H1 (cell line): ENCODE data around the gene RANBP17. TPM values are rescaled to one million over a fixed set of nuclear protein-coding genes. Genes with fewer than 3 reads are reported as not detected.

Source experiments
- CTCF ChIA-PET: fragments of 300-600 bp; sonication (Branson Sonifier 250); formaldehyde crosslinking; loops from one replicate; lab custom pipeline; 2021; ENCODE audit not compliant: partially characterized antibody; lab: Charles Lee
- POLR2A ChIA-PET: fragments of 300-600 bp; sonication (Branson Sonifier 250); formaldehyde crosslinking; loops from one replicate; lab custom pipeline; 2021; ENCODE audit warnings: inconsistent platforms; ENCODE audit not compliant: partially characterized antibody; lab: Charles Lee
- DNase-seq, 2 experiments: peaks; one replicate each; pipeline versions ENCODE4 v3.0.0 to v3.0.0-alpha.2; 2010 to 2022; ENCODE audit warnings: low spot score in 2 of 2, low read depth in 1 of 2, mixed read lengths in 1 of 2
- FAIRE-seq: peaks from 2 replicates; lab custom pipeline; 2011; peaks lifted over from hg19 to GRCh38; lab: Jason Lieb, UNC
- H2AFZ ChIP-seq: 2 replicates; pipeline ENCODE4 v1.8.1; 2012; ENCODE audit warnings: low read length, inconsistent platforms
- H2AK5ac ChIP-seq: 2 replicates; pipeline ENCODE4 v1.6.1; 2013; ENCODE audit warnings: low read depth, low read length
- H2BK120ac ChIP-seq: replicated peaks from 2 replicates; pipeline ENCODE3; 2013; ENCODE audit warnings: low read depth, low read length, inconsistent platforms
- H2BK12ac ChIP-seq: 2 replicates; pipeline ENCODE4 v1.6.1; 2013; ENCODE audit warnings: low read depth, low read length
- H2BK15ac ChIP-seq: 2 replicates; pipeline ENCODE4 v1.6.1; 2013; ENCODE audit warnings: low read length
- H2BK20ac ChIP-seq: 2 replicates; pipeline ENCODE4 v1.6.1; 2013; ENCODE audit warnings: low read length
- H2BK5ac ChIP-seq: 2 replicates; pipeline ENCODE4 v1.6.1; 2013; ENCODE audit warnings: low read depth, low read length
- H3K14ac ChIP-seq: 2 replicates; pipeline ENCODE4 v1.6.1; 2013; ENCODE audit warnings: inconsistent platforms; ENCODE audit not compliant: insufficient read length
- H3K18ac ChIP-seq: 2 replicates; pipeline ENCODE4 v1.6.1; 2013; ENCODE audit warnings: low read length; ENCODE audit errors: extremely low read depth
- H3K23ac ChIP-seq: 2 replicates; pipeline ENCODE4 v1.6.1; 2013; ENCODE audit warnings: inconsistent platforms; ENCODE audit not compliant: insufficient read length
- H3K23me2 ChIP-seq: 2 replicates; pipeline ENCODE4 v1.6.1; 2013; ENCODE audit warnings: low read depth, low read length
- H3K27ac ChIP-seq: 2 replicates; pipeline ENCODE4 v1.6.1; 2011; ENCODE audit warnings: low read depth, low read length, inconsistent platforms
- H3K27me3 ChIP-seq, 4 experiments: replicated peaks in 1 of 4; 1 replicate in 1 of 4; 2 replicates in 3 of 4; pipeline versions ENCODE4 v1.6.1 to v1.8.1; 2011 to 2013; ENCODE audit warnings: low read length in 3 of 4, mild to moderate bottlenecking in 3 of 4, inconsistent platforms in 2 of 4, mixed read lengths in 2 of 4, moderate library complexity in 1 of 4; ENCODE audit not compliant: control insufficient read depth in 3 of 4, insufficient read depth in 3 of 4; ENCODE audit errors: extremely low read depth in 1 of 4
- H3K36me3 ChIP-seq, 4 experiments: 2 replicates each; pipeline versions ENCODE4 v1.6.1 to v1.8.1; 2011 to 2013; ENCODE audit warnings: mild to moderate bottlenecking in 4 of 4, low read length in 3 of 4, moderate library complexity in 2 of 4, control low read depth in 1 of 4, inconsistent platforms in 1 of 4; ENCODE audit not compliant: insufficient read depth in 4 of 4, control insufficient read depth in 2 of 4
- H3K4ac ChIP-seq: replicated peaks from 2 replicates; pipeline ENCODE3; 2013; ENCODE audit warnings: low read length, low read depth, mixed read lengths, inconsistent platforms; ENCODE audit not compliant: insufficient read length
- H3K4me1 ChIP-seq, 4 experiments: replicated peaks in 1 of 4; 1 replicate in 1 of 4; 2 replicates in 3 of 4; pipeline versions ENCODE4 v1.6.1 to v1.8.1; 2011 to 2013; ENCODE audit warnings: low read length in 3 of 4, inconsistent platforms in 2 of 4, mixed read lengths in 1 of 4; ENCODE audit not compliant: insufficient read depth in 4 of 4, control insufficient read depth in 3 of 4
- H3K4me2 ChIP-seq, 2 experiments: 2 replicates each; pipeline versions ENCODE4 v1.6.1 to v1.8.1; 2011 to 2013; ENCODE audit warnings: low read depth in 2 of 2, low read length in 2 of 2, control low read depth in 1 of 2, inconsistent platforms in 1 of 2, mild to moderate bottlenecking in 1 of 2; ENCODE audit not compliant: insufficient read depth in 1 of 2
- H3K4me3 ChIP-seq, 4 experiments: fragments of 200-600, 300-600 bp in 1 of 4; sonication (generic), shearing (Covaris generic), sonication (Bioruptor Twin) in 1 of 4; 2 replicates each; pipeline versions ENCODE4 v1.5.1 to v1.8.1; 2011 to 2016; ENCODE audit warnings: low read length in 4 of 4, low read depth in 3 of 4, control low read depth in 2 of 4, inconsistent platforms in 2 of 4, mild to moderate bottlenecking in 2 of 4, mixed read lengths in 1 of 4, moderate library complexity in 1 of 4; ENCODE audit not compliant: insufficient read depth in 2 of 4; ENCODE audit errors: extremely low read depth in 1 of 4
- H3K56ac ChIP-seq: replicated peaks from 2 replicates; pipeline ENCODE3; 2013; ENCODE audit warnings: low read depth, mild to moderate bottlenecking, mixed read lengths, low read length, inconsistent platforms; ENCODE audit not compliant: insufficient read length
- H3K79me1 ChIP-seq: 2 replicates; pipeline ENCODE4 v1.6.1; 2013; ENCODE audit warnings: low read depth, low read length, control low read depth
- H3K79me2 ChIP-seq, 2 experiments: 2 replicates each; pipeline versions ENCODE4 v1.6.1 to v1.8.1; 2012 to 2013; ENCODE audit warnings: low read length in 2 of 2, mild to moderate bottlenecking in 2 of 2, inconsistent platforms in 1 of 2; ENCODE audit not compliant: insufficient read depth in 2 of 2, control insufficient read depth in 1 of 2
- H3K9ac ChIP-seq, 4 experiments: replicated peaks in 1 of 4; 1 replicate in 1 of 4; 2 replicates in 3 of 4; pipeline versions ENCODE4 v1.6.1 to v1.8.1; 2011 to 2013; ENCODE audit warnings: low read depth in 3 of 4, low read length in 3 of 4, control low read depth in 2 of 4, mild to moderate bottlenecking in 2 of 4, moderate library complexity in 2 of 4, inconsistent platforms in 1 of 4; ENCODE audit errors: extremely low read depth in 1 of 4
- H3K9me3 ChIP-seq, 2 experiments: 2 replicates each; pipeline versions ENCODE4 v1.6.1 to v1.8.1; 2012 to 2013; ENCODE audit warnings: mild to moderate bottlenecking in 2 of 2, moderate library complexity in 2 of 2, control low read depth in 1 of 2, inconsistent platforms in 1 of 2, low read depth in 1 of 2, low read length in 1 of 2, mixed read lengths in 1 of 2; ENCODE audit not compliant: insufficient read depth in 2 of 2
- H4K20me1 ChIP-seq, 2 experiments: replicated peaks in 1 of 2; 2 replicates each; pipeline versions ENCODE3 to v1.8.1; 2011 to 2013; ENCODE audit warnings: inconsistent platforms in 2 of 2, low read length in 2 of 2, mild to moderate bottlenecking in 1 of 2; ENCODE audit not compliant: insufficient read depth in 2 of 2, control insufficient read depth in 1 of 2
- H4K5ac ChIP-seq: 2 replicates; pipeline ENCODE4 v1.6.1; 2013; ENCODE audit warnings: low read length, low read depth, mixed read lengths, inconsistent platforms; ENCODE audit not compliant: insufficient read length
- H4K8ac ChIP-seq: 2 replicates; pipeline ENCODE4 v1.8.0; 2013; ENCODE audit warnings: mild to moderate bottlenecking, moderate library complexity, low read length, inconsistent platforms; ENCODE audit not compliant: insufficient read depth; ENCODE audit errors: extremely low read depth
- H4K91ac ChIP-seq: replicated peaks from 2 replicates; pipeline ENCODE3; 2013; ENCODE audit warnings: low read length, mixed read lengths, inconsistent platforms; ENCODE audit not compliant: insufficient read length
- CBX5 ChIP-seq: fragments of 300-800, 300-1000 bp; sonication (generic); IDR thresholded peaks from 2 replicates; pipeline ENCODE4 v1.7.1; 2016; ENCODE audit warnings: antibody characterized with exemption, low read length, low read depth
- CEBPB ChIP-seq: IDR thresholded peaks from 2 replicates; pipeline ENCODE4 v1.6.1; 2012; ENCODE audit warnings: low read depth, low read length
- EZH2 ChIP-seq: fragments of 200-600 bp; sonication (generic); IDR thresholded peaks from 2 replicates; pipeline ENCODE4 v1.7.1; 2012; ENCODE audit warnings: low read depth, mild to moderate bottlenecking, moderate library complexity, low read length, inconsistent platforms; ENCODE audit not compliant: severe bottlenecking
- GABPA ChIP-seq: IDR thresholded peaks from 2 replicates; pipeline ENCODE4 v1.6.1; 2011; ENCODE audit warnings: mild to moderate bottlenecking, low read length, moderate library complexity, borderline replicate concordance; ENCODE audit not compliant: insufficient read depth
- JUND ChIP-seq: IDR thresholded peaks from 2 replicates; pipeline ENCODE4 v1.6.1; 2011; ENCODE audit warnings: mild to moderate bottlenecking, improper control_type of control experiment, low read length
- KDM5A ChIP-seq: fragments of 200-600 bp; IDR thresholded peaks from 2 replicates; pipeline ENCODE4 v1.7.1; 2012; ENCODE audit warnings: mild to moderate bottlenecking, low read length, inconsistent platforms, mixed read lengths
- NRF1 ChIP-seq: IDR thresholded peaks from 2 replicates; pipeline ENCODE4 v1.6.1; 2011; ENCODE audit warnings: mild to moderate bottlenecking, low read depth, low read length, improper control_type of control experiment
- PHF8 ChIP-seq: fragments of 200-600 bp; sonication (generic); conservative IDR thresholded peaks from 2 replicates; pipeline ENCODE4 v1.7.1; 2012; ENCODE audit warnings: low read depth, mild to moderate bottlenecking, inconsistent platforms, low read length, moderate library complexity
- POLR2A ChIP-seq, 2 experiments: IDR thresholded peaks; 1 replicate in 1 of 2; 2 replicates in 1 of 2; pipeline ENCODE4 v1.6.1; 2011; ENCODE audit warnings: low read depth in 2 of 2, low read length in 2 of 2, mild to moderate bottlenecking in 2 of 2; ENCODE audit errors: control extremely low read depth in 1 of 2
- POLR2AphosphoS5 ChIP-seq: IDR thresholded peaks from 2 replicates; pipeline ENCODE4 v1.6.1; 2011; ENCODE audit warnings: low read depth, low read length
- RAD21 ChIP-seq, 2 experiments: IDR thresholded peaks in 1 of 2; conservative IDR thresholded peaks in 1 of 2; 2 replicates each; pipeline ENCODE4 v1.6.1; 2011; ENCODE audit warnings: low read depth in 2 of 2, low read length in 2 of 2, improper control_type of control experiment in 1 of 2, inconsistent platforms in 1 of 2, mild to moderate bottlenecking in 1 of 2, moderate library complexity in 1 of 2
- SIX5 ChIP-seq: IDR thresholded peaks from 2 replicates; pipeline ENCODE4 v1.6.1; 2011; ENCODE audit warnings: mild to moderate bottlenecking, low read depth, low read length
- SRF ChIP-seq: IDR thresholded peaks from 2 replicates; pipeline ENCODE4 v1.6.1; 2011; ENCODE audit warnings: mild to moderate bottlenecking, low read depth, low read length, moderate library complexity
- TBP ChIP-seq: IDR thresholded peaks from 2 replicates; pipeline ENCODE4 v1.6.1; 2011; ENCODE audit warnings: low read depth, low read length, improper control_type of control experiment
- WGBS, 2 experiments: shearing (Covaris generic) in 1 of 2; methylation state at CpG; one replicate each; pipeline versions ENCODE4 v1.1.6 to v1.1.7; 2013 to 2015; ENCODE audit warnings: low lambda C conversion rate in 2 of 2, mixed read lengths in 2 of 2, inconsistent platforms in 1 of 2, low coverage in 1 of 2, missing lambda C conversion rate in 1 of 2; ENCODE audit not compliant: insufficient replicate concordance in 2 of 2, insufficient coverage in 1 of 2, insufficient read length in 1 of 2; ENCODE audit errors: extremely low coverage in 1 of 2, missing lambda C conversion rate in 1 of 2; 5-methylcytosine and 5-hydroxymethylcytosine counted together
- polyA plus RNA-seq, 7 experiments: library from polyadenylated mRNA; depleted of rRNA in 3 of 7; stranded (reverse) in 5 of 7; unstranded in 2 of 7; fragments of >200 nt in 5 of 7; fragments of 200-250 nt in 2 of 7; gene quantifications; 1 replicate in 5 of 7; 2 replicates in 1 of 7; 4 replicates in 1 of 7; pipeline versions ENCODE4 v1.2.1 to v1.2.3, GENCODE V29; 2011 to 2013; ENCODE audit warnings: missing spikeins in 2 of 7, mixed read lengths in 2 of 7
- total RNA-seq: library from RNA; stranded (reverse); fragmentation: NEBNext Ultra II Directional; extraction: Animal tissue kit (Norgen Biotek cat#: 25700); gene quantifications from 2 replicates; pipeline ENCODE4 v1.2.1, GENCODE V29; 2021
- TF ChIP-seq, protein P1 (sequence below): IDR thresholded peaks from 2 replicates; pipeline ENCODE4 v1.6.1; 2012; ENCODE audit warnings: inconsistent platforms

The RANBP17 gene
- total and polyA plus RNA-seq, 2 of the 8 experiments (the other 6 are each of a cell fraction or from before 2014, with no cell fraction given): 8.6 to 21.3 TPM

GRCh38 chr5:171261361-171261760, 399.5 kb downstream of the RANBP17 start:
- no peak overlapping the region for H4K91ac ChIP-seq
- no peak overlapping the region for H3K4me2 ChIP-seq
- no peak for DNase-seq
- H3K79me2 ChIP-seq: no peaks in the 10 kb centered on the region
- H3K27me3 ChIP-seq: no peaks in the 10 kb centered on the region
- no peak overlapping the region for H3K14ac ChIP-seq
- H4K8ac ChIP-seq: no peak overlapping the region
- no peak overlapping the region for H3K4me3 ChIP-seq
- H2BK120ac ChIP-seq: no peak overlapping the region
- ChIA-PET CTCF (interaction anchor here (1.0 to 4.1 kb wide), 3 partner anchors 11 to 81 kb away, joined by 4 to 25 read pairs (median 11); no protein-coding TSS in a partner anchor), POLR2A (interaction anchor here (0.9 kb wide), 1 partner anchor 25 kb away, joined by 3 read pairs; no protein-coding TSS in a partner anchor)
- H3K23me2 ChIP-seq: no peaks in the 10 kb centered on the region
- H2BK15ac ChIP-seq: no peak overlapping the region
- H3K4me1 ChIP-seq: no peaks in the 10 kb centered on the region
- no peaks in the 10 kb centered on the region for H3K36me3 ChIP-seq
- H4K5ac ChIP-seq: no peak overlapping the region
- no peaks in the 10 kb centered on the region for H3K9me3 ChIP-seq
- no peak overlapping the region for H3K18ac ChIP-seq
- H4K20me1 ChIP-seq: no peaks in the 10 kb centered on the region
- no peaks in the 10 kb centered on the region for H3K79me1 ChIP-seq
- H2BK12ac ChIP-seq: no peak overlapping the region
- no peak overlapping the region for H3K23ac ChIP-seq
- FAIRE-seq: peak; percentile 39
- no peak overlapping the region for H2BK20ac ChIP-seq
- H2BK5ac ChIP-seq: no peak overlapping the region
- H2AFZ ChIP-seq: no peak overlapping the region
- 100% methylated on average over 1 of the region's 1 CpG; no CpG with 5 or more reads in 1 of the 2 experiments for WGBS, 2 experiments
- H3K4ac ChIP-seq: no peak overlapping the region
- H2AK5ac ChIP-seq: no peak overlapping the region
- H3K9ac ChIP-seq: no peak overlapping the region
- no peak overlapping the region for H3K56ac ChIP-seq
- H3K27ac ChIP-seq: no peak overlapping the region
- TF ChIP-seq JUND: no peak
- no peak for TF ChIP-seq CEBPB
- no peak for TF ChIP-seq EZH2
- no peak for TF ChIP-seq NRF1
- TF ChIP-seq SIX5: no peak
- no peak for TF ChIP-seq POLR2AphosphoS5
- no peak for TF ChIP-seq GABPA
- TF ChIP-seq TBP: no peak
- TF ChIP-seq, protein P1, sequence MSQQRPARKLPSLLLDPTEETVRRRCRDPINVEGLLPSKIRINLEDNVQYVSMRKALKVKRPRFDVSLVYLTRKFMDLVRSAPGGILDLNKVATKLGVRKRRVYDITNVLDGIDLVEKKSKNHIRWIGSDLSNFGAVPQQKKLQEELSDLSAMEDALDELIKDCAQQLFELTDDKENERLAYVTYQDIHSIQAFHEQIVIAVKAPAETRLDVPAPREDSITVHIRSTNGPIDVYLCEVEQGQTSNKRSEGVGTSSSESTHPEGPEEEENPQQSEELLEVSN: no peak
- TF ChIP-seq KDM5A: no peak
- no peak for TF ChIP-seq RAD21 (IDR thresholded peaks at IDR 0.05 in 1 of 2, conservative IDR thresholded peaks at IDR 0.05 in 1 of 2; ENCODE audit: low read depth in 2 of 2, low read length in 2 of 2)
- no peak for TF ChIP-seq SRF
- no peak for TF ChIP-seq CBX5
- TF ChIP-seq PHF8: no peak
- no peak for TF ChIP-seq POLR2A (IDR thresholded peaks at IDR 0.05; ENCODE audit: control extremely low read depth in 1 of 2, low read depth in 2 of 2, low read length in 2 of 2)
